C4-2B (cell line): ENCODE results near the gene TRO.

Experiments
- ZFX ChIP-seq: fragments of 450-650 bp; IDR thresholded peaks from 2 replicates; pipeline ENCODE4 v1.6.1; 2017
- TF ChIP-seq, protein P1 (sequence below): fragments of 450-650 bp; conservative IDR thresholded peaks from 2 replicates; pipeline ENCODE4 v1.5.1; 2017; ENCODE audit warnings: mild to moderate bottlenecking

DNA sequence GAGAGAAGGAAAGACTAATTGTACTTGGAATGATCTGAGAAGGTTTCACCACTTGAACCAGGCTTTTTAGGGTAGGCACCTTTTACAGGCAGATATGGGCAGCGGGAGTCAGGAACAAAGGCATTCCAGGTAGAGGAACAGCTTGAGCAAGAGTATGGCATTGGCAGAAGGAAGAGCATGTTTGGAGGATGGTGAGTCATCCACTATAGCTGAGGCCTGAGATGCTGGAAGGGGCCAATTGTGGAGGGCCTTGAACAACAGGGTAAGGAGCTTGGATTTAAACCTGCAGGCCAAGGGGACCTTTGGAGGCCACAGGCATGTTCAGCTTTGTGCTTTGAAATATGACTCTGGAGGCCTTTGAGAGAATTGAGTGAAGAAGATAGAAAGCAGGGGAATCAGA is 41.1 kb downstream of the TRO start:
- TF ChIP-seq, protein P1, sequence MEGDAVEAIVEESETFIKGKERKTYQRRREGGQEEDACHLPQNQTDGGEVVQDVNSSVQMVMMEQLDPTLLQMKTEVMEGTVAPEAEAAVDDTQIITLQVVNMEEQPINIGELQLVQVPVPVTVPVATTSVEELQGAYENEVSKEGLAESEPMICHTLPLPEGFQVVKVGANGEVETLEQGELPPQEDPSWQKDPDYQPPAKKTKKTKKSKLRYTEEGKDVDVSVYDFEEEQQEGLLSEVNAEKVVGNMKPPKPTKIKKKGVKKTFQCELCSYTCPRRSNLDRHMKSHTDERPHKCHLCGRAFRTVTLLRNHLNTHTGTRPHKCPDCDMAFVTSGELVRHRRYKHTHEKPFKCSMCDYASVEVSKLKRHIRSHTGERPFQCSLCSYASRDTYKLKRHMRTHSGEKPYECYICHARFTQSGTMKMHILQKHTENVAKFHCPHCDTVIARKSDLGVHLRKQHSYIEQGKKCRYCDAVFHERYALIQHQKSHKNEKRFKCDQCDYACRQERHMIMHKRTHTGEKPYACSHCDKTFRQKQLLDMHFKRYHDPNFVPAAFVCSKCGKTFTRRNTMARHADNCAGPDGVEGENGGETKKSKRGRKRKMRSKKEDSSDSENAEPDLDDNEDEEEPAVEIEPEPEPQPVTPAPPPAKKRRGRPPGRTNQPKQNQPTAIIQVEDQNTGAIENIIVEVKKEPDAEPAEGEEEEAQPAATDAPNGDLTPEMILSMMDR, result no peak
- no peak for TF ChIP-seq ZFX
